Lower leg skin (tissue), 3 donors: ENCODE measurements around the gene CIB4.

ENCODE experiments used
- POLR2A ChIP-seq, 2 donors: fragments of 450-650 bp; IDR thresholded peaks; one replicate each; pipeline ENCODE4 v1.6.1; 2016 to 2017; ENCODE audit warnings: antibody characterized with exemption in 2 of 2, mild to moderate bottlenecking in 1 of 2, moderate library complexity in 1 of 2
- TF ChIP-seq, protein P1 (sequence below), 3 donors: fragments of 450-650 bp; IDR thresholded peaks; one replicate each; pipeline ENCODE4 v1.5.1; 2016; ENCODE audit warnings: antibody characterized with exemption in 3 of 3, mild to moderate bottlenecking in 3 of 3, moderate library complexity in 2 of 3

DNA sequence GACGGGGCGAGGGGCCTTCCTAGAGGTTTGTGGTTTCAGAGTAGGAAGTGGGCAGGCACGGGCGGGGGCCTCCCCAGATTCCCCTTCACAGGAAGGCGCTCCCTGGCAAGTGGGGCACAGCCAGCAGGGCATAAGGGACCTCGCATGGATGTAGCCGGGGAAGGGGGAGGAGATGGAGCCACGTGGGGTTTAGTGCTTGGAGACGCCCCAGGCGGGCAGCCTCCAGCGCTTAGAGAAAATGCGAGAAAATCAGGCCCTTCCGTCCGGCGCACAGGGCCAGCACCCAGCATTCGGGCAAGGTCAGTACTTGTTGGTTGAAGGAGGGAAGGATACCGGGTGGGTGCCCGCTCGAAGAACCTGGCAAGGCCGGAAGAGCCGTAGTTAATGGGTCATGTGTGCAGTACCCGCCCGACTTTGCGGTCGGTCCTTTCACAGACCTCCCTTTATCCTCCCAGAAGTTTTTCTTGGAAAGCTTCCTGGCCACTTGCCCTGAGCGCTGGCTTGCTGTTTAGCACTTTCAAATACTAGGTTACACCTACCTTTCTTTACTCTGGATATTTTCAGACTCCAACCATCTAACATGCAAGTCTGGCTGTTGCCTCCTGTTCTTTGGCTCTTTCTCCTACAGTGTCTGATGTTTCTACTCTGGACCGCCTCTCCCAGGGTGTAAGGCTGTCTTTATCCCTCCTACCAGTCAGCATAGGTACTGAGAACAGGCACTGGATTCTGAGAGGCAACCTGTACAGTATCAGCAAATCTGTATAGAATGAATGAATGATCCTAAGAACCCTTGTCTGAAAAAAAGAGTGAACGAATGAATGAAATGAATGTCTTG, 78.1 kb downstream of the CIB4 start:
- TF ChIP-seq, protein P1, sequence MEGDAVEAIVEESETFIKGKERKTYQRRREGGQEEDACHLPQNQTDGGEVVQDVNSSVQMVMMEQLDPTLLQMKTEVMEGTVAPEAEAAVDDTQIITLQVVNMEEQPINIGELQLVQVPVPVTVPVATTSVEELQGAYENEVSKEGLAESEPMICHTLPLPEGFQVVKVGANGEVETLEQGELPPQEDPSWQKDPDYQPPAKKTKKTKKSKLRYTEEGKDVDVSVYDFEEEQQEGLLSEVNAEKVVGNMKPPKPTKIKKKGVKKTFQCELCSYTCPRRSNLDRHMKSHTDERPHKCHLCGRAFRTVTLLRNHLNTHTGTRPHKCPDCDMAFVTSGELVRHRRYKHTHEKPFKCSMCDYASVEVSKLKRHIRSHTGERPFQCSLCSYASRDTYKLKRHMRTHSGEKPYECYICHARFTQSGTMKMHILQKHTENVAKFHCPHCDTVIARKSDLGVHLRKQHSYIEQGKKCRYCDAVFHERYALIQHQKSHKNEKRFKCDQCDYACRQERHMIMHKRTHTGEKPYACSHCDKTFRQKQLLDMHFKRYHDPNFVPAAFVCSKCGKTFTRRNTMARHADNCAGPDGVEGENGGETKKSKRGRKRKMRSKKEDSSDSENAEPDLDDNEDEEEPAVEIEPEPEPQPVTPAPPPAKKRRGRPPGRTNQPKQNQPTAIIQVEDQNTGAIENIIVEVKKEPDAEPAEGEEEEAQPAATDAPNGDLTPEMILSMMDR (IDR thresholded peaks at IDR 0.05): no peak
- TF ChIP-seq POLR2A (IDR thresholded peaks at IDR 0.05): no peak
